ENCODE data around the gene AJM1. TPM values are rescaled to one million over a fixed set of nuclear protein-coding genes. Genes with fewer than 3 reads are reported as not detected.
A peak's percentile ranks its signal among the peaks of the same experiment; 100 is the strongest.
"Not testable (repeated sequence)": the region's sequence is repeated elsewhere in the genome, so short reads cannot be mapped to it uniquely, and the experiment has no call there.

Gene AJM1
- total RNA-seq, result 0.73 TPM

GRCh38 chr9:136842380-136842948 lies at the start of gene AJM1:
Gene AJM1 (plus strand): TSS chr9:136842478. CDS start chr9:136844415, 1,937 bp downstream.
- Histone ChIP-seq H3K4me3 (ENCODE audit: low read length) (peak within 1 kb of the TSS; percentile 50), H3K4me1 (ENCODE audit: insufficient read depth, low read length) (peaks cover 36% of the 10 kb centered on the region), H3K27me3 (ENCODE audit: insufficient read depth, low read length) (peaks cover 17% of the 10 kb centered on the region)
- H3K9me3 ChIP-seq (ENCODE audit: low read depth, low read length), result not testable (repeated sequence)

- Histone ChIP-seq H3K4me3 (ENCODE audit: low read length) (no peak overlapping the region), H3K9me3 (ENCODE audit: low read depth, low read length) (no peaks in the 10 kb centered on the region), H3K27me3 (ENCODE audit: insufficient read depth, low read length) (peaks cover 3% of the 10 kb centered on the region), H3K4me1 (ENCODE audit: insufficient read depth, low read length) (peaks cover 27% of the 10 kb centered on the region)
Measured at GRCh38 chr9:136793086-136793946, 49.0 kb upstream of the AJM1 start.

- Histone ChIP-seq H3K9me3 (ENCODE audit: low read depth, low read length) (no peaks in the 10 kb centered on the region), H3K27me3 (ENCODE audit: insufficient read depth, low read length) (peaks cover 12% of the 10 kb centered on the region), H3K4me3 (ENCODE audit: low read length) (no peak overlapping the region), H3K4me1 (ENCODE audit: insufficient read depth, low read length) (peaks cover 34% of the 10 kb centered on the region)
Measured at GRCh38 chr9:136794281-136794999, 47.8 kb upstream of the AJM1 start.

- no peak overlapping the region for H3K4me3 ChIP-seq (ENCODE audit: low read length)
- H3K27me3 ChIP-seq (ENCODE audit: insufficient read depth, low read length), result peaks cover 12% of the 10 kb centered on the region
- no peaks in the 10 kb centered on the region for H3K9me3 ChIP-seq (ENCODE audit: low read depth, low read length)
- H3K4me1 ChIP-seq (ENCODE audit: insufficient read depth, low read length), result peaks cover 38% of the 10 kb centered on the region
Measured at GRCh38 chr9:136795000-136795348, 47.3 kb upstream of the AJM1 start.

GRCh38 chr9:136796238-136796774 lies 46.0 kb upstream of the AJM1 start, which contains the start of gene CCDC183:
Gene CCDC183 (plus strand): TSS chr9:136796338. CDS start chr9:136796398, 60 bp downstream.
- Histone ChIP-seq H3K27me3 (ENCODE audit: insufficient read depth, low read length) (peaks cover 14% of the 10 kb centered on the region), H3K9me3 (ENCODE audit: low read depth, low read length) (no peaks in the 10 kb centered on the region), H3K4me3 (ENCODE audit: low read length) (no peak within 1 kb of the TSS), H3K4me1 (ENCODE audit: insufficient read depth, low read length) (peaks cover 43% of the 10 kb centered on the region)

GRCh38 chr9:136796775-136797347 lies 45.4 kb upstream of the AJM1 start:
- Histone ChIP-seq H3K4me1 (ENCODE audit: insufficient read depth, low read length) (peaks cover 40% of the 10 kb centered on the region), H3K27me3 (ENCODE audit: insufficient read depth, low read length) (peaks cover 14% of the 10 kb centered on the region)
- not testable (repeated sequence) for H3K4me3 ChIP-seq (ENCODE audit: low read length)

GRCh38 chr9:136798708-136799078 lies 43.6 kb upstream of the AJM1 start:
- no peak overlapping the region for H3K4me3 ChIP-seq (ENCODE audit: low read length)
- H3K9me3 ChIP-seq (ENCODE audit: low read depth, low read length), result no peaks in the 10 kb centered on the region
- peaks cover 20% of the 10 kb centered on the region for H3K27me3 ChIP-seq (ENCODE audit: insufficient read depth, low read length)
- H3K4me1 ChIP-seq (ENCODE audit: insufficient read depth, low read length), result peaks cover 32% of the 10 kb centered on the region

More at GRCh38 chr9:136796775-136797347, 45.4 kb upstream of the AJM1 start:
- H3K9me3 ChIP-seq (ENCODE audit: low read depth, low read length), result not testable (repeated sequence)

GRCh38 chr9:136799079-136799853 lies 43.0 kb upstream of the AJM1 start:
- Histone ChIP-seq H3K9me3 (ENCODE audit: low read depth, low read length) (no peaks in the 10 kb centered on the region), H3K4me3 (ENCODE audit: low read length) (peak overlapping the region; percentile 26), H3K27me3 (ENCODE audit: insufficient read depth, low read length) (peaks cover 20% of the 10 kb centered on the region), H3K4me1 (ENCODE audit: insufficient read depth, low read length) (peaks cover 32% of the 10 kb centered on the region)

GRCh38 chr9:136799854-136800657 lies 42.2 kb upstream of the AJM1 start:
- H3K4me3 ChIP-seq (ENCODE audit: low read length), result peak overlapping the region; percentile 26
- peaks cover 20% of the 10 kb centered on the region for H3K27me3 ChIP-seq (ENCODE audit: insufficient read depth, low read length)
- H3K4me1 ChIP-seq (ENCODE audit: insufficient read depth, low read length), result peaks cover 26% of the 10 kb centered on the region
- H3K9me3 ChIP-seq (ENCODE audit: low read depth, low read length), result no peaks in the 10 kb centered on the region

GRCh38 chr9:136802321-136802720 lies 40.0 kb upstream of the AJM1 start:
- Histone ChIP-seq H3K9me3 (ENCODE audit: low read depth, low read length) (no peaks in the 10 kb centered on the region), H3K4me1 (ENCODE audit: insufficient read depth, low read length) (peaks cover 34% of the 10 kb centered on the region), H3K4me3 (ENCODE audit: low read length) (no peak overlapping the region), H3K27me3 (ENCODE audit: insufficient read depth, low read length) (peaks cover 18% of the 10 kb centered on the region)

- H3K4me3 ChIP-seq (ENCODE audit: low read length); H3K9me3 ChIP-seq (ENCODE audit: low read depth, low read length): not testable (repeated sequence)
- peaks cover 34% of the 10 kb centered on the region for H3K4me1 ChIP-seq (ENCODE audit: insufficient read depth, low read length)
- H3K27me3 ChIP-seq (ENCODE audit: insufficient read depth, low read length), result peaks cover 18% of the 10 kb centered on the region
Measured at GRCh38 chr9:136803009-136803550, 39.2 kb upstream of the AJM1 start.

- Histone ChIP-seq H3K27me3 (ENCODE audit: insufficient read depth, low read length) (peaks cover 13% of the 10 kb centered on the region), H3K9me3 (ENCODE audit: low read depth, low read length) (no peaks in the 10 kb centered on the region), H3K4me3 (ENCODE audit: low read length) (no peak overlapping the region), H3K4me1 (ENCODE audit: insufficient read depth, low read length) (peaks cover 37% of the 10 kb centered on the region)
Measured at GRCh38 chr9:136803551-136804508, 38.4 kb upstream of the AJM1 start.

All from mononuclear cell (primary cell).